ENCODE measurements around the gene CT45A8.
"Not testable (repeated sequence)": the region's sequence is repeated elsewhere in the genome, so short reads cannot be mapped to it uniquely, and the experiment has no call there.

The CT45A8 gene, protein sequence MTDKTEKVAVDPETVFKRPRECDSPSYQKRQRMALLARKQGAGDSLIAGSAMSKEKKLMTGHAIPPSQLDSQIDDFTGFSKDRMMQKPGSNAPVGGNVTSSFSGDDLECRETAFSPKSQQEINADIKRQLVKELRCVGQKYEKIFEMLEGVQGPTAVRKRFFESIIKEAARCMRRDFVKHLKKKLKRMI

DNA sequence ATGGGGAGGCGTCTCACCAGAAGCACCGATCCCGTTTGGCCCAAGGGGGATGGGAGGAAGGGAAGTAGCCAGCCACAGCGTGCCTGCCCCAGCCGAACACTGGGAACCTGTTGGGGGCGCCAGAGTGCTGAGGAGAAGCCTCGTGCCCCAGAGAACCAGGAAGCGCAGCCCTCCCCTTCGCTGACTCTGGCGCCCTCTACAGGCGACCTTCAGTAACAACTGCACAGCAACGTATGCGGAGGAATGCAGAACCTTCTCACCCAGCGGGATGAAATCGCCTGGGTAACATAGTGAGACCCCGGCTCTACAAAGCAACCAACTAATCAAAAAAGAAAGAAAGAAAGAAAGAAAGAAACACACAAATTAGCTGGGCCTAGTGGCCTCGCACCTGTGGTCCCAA lies at the start of gene CT45A8:
Gene CT45A8, minus strand, starts transcription at position 101 of the 400 bp plus-strand sequence. CDS start 3,755 bp downstream, outside the sequence.
- not testable (repeated sequence) for DNase-seq

DNA sequence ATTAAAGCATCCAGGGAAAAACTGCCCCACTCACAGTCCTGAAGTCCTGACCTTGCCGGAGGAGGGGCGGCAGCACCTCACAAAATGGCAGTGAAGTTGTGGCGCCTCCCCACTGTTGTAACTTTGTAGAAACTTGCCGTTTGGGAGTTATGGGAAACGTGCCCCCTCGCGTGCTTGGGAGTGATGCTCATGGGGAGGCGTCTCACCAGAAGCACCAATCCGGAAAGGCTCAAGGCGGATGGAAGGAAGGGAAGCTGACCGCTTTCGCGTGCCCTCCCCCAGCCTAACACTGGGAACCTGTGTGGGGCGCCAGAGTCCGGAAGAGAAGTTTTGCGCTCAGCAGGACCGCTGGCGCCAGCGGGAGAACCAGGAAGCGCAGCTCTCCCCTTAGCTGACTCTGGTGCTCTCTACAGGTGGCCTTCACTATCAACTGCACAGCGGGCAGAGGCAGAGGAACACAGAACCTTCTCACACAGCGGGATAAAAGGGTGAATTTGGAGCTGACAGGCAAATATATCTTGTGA lies 39.0 kb upstream of the CT45A8 start, which contains the start of the genes CT45A10 and SAGE1:
Gene CT45A10, minus strand, starts transcription at position 151 of the 524 bp plus-strand sequence. CDS start 8,100 bp downstream, outside the sequence.
Gene SAGE1, plus strand, starts transcription at position 423 of the 524 bp plus-strand sequence. CDS start 2,527 bp downstream, outside the sequence.
- no peak for DNase-seq

DNA sequence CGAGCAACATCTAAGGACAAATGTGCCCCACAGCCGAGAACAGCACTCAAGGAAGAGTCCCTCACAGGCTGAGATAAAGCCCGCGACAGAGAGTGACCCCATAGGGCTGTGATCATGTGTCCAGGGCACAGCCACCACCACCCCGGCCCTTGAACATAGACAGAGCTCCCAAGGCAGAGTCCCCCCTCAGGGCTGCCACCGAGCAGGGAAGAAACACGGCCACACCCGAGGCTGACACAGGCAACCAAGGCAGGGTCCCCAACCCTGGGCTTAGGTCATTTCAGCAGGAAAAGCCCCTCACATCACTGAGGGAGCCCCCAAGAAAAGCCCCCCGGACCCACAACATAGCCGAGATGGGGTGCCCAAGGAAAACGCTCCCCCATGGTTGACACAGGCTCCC lies 38.4 kb upstream of the CT45A8 start:
- DNase-seq = no peak

DNA sequence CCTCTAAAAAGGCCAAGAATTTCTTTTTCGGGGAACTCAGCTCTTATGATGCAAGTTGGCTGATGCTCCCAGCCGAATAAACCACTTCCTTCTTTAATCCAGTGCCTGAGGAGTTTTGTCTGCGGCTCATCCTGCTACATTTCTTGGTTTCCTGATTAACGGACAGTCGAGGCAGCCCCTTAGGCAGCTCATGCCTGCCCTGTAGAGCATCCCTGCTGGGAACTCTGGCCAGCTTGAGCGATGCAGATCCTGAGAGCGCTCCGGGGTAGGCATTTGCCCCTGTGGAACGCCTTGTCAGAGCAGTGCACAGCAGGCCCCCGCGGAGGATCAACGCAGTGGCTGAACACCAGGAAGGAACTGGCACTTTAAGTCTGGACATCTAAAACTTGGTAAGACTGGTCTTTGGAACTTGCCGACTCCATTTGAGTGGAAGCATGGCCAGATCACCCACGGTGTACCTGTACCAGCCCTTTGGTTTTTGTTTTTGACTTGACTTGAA lies 35.8 kb upstream of the CT45A8 start:
- DNase-seq = no peak

DNA sequence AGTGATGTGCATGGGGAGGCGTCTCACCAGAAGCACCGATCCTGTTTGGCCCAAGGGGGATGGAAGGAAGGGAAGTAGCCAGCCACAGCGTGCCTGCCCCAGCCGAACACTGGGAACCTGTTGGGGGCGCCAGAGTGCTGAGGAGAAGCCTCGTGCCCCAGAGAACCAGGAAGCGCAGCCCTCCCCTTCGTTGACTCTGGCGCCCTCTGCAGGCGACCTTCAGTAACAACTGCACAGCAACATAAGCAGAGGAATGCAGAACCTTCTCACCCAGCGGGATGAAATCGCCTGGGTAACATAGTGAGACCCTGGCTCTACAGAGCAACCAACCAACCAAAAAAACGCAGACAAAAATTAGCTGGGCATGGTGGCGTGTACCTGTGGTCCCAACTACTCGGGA lies 34.6 kb upstream of the CT45A8 start:
- peak; percentile 6 for DNase-seq

DNA sequence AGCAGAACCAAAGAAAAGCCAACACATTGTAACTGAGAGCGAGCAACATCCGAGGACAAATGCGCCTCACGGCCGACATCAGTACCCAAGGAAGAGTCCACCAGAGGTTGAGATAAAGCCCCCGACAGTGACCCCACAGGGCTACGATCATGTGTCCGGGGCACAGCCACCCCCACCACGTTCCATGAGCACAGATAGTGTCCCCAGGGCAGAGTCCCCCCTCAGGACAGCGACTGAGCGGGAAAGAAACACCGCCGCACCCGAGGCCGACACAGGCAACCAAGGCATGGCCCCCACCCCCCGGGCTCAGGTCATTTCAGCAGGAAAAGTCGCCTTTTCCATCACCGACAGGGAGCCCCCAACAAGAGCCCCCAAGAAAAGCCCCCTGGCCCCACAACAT lies 33.9 kb upstream of the CT45A8 start:
- DNase-seq = not testable (repeated sequence)

DNA sequence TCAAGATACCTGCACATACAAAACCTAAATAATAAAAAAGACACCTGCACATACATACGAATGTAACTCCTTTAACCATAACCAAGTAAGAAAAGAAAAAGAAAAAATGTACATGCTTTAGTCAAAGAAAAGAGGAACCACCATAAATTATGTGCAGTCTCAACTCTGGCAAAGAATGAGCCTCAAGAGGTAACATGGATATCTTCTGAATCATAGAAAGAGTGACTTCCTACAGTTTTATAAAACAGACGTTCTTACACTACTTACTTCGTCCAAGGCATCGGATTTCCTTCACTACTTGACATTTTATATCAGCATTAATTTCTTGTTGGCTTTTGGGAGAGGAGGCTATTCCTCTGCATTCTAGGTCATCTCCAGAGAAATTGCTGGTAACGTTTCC lies 28.4 kb upstream of the CT45A8 start:
- not testable (repeated sequence) for DNase-seq

DNA sequence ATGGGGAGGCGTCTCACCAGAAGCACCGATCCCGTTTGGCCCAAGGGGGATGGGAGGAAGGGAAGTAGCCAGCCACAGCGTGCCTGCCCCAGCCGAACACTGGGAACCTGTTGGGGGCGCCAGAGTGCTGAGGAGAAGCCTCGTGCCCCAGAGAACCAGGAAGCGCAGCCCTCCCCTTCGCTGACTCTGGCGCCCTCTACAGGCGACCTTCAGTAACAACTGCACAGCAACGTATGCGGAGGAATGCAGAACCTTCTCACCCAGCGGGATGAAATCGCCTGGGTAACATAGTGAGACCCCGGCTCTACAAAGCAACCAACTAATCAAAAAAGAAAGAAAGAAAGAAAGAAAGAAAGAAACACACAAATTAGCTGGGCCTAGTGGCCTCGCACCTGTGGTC lies 17.4 kb upstream of the CT45A8 start, which contains the start of gene CT45A9:
Gene CT45A9, minus strand, starts transcription at position 101 of the 400 bp plus-strand sequence. CDS start 3,751 bp downstream, outside the sequence.
- DNase-seq = not testable (repeated sequence)

DNA sequence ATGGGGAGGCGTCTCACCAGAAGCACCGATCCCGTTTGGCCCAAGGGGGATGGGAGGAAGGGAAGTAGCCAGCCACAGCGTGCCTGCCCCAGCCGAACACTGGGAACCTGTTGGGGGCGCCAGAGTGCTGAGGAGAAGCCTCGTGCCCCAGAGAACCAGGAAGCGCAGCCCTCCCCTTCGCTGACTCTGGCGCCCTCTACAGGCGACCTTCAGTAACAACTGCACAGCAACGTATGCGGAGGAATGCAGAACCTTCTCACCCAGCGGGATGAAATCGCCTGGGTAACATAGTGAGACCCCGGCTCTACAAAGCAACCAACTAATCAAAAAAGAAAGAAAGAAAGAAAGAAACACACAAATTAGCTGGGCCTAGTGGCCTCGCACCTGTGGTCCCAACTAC lies 17.2 kb downstream of the CT45A8 start, which contains the start of gene CT45A7:
Gene CT45A7, minus strand, starts transcription at position 101 of the 400 bp plus-strand sequence. CDS start 3,747 bp downstream, outside the sequence.
- not testable (repeated sequence) for DNase-seq

DNA sequence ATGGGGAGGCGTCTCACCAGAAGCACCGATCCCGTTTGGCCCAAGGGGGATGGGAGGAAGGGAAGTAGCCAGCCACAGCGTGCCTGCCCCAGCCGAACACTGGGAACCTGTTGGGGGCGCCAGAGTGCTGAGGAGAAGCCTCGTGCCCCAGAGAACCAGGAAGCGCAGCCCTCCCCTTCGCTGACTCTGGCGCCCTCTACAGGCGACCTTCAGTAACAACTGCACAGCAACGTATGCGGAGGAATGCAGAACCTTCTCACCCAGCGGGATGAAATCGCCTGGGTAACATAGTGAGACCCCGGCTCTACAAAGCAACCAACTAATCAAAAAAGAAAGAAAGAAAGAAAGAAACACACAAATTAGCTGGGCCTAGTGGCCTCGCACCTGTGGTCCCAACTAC lies 34.4 kb downstream of the CT45A8 start, which contains the start of gene CT45A2:
Gene CT45A2, minus strand, starts transcription at position 101 of the 400 bp plus-strand sequence. CDS start 3,747 bp downstream, outside the sequence.
- not testable (repeated sequence) for DNase-seq

DNA sequence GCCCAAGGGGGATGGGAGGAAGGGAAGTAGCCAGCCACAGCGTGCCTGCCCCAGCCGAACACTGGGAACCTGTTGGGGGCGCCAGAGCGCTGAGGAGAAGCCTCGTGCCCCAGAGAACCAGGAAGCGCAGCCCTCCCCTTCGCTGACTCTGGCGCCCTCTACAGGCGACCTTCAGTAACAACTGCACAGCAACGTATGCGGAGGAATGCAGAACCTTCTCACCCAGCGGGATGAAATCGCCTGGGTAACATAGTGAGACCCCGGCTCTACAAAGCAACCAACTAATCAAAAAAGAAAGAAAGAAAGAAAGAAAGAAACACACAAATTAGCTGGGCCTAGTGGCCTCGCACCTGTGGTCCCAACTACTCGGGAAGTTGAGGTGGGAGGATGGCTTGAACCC lies 51.7 kb downstream of the CT45A8 start, which contains the start of gene CT45A6:
Gene CT45A6, minus strand, starts transcription at position 101 of the 400 bp plus-strand sequence. CDS start 3,794 bp downstream, outside the sequence.
- not testable (repeated sequence) for DNase-seq

Data from stimulated activated CD4-positive, alpha-beta T cell treated with anti-CD3 and anti-CD28 coated beads, Interleukin-4, amount 100 ng/mL, for 24 hours (primary cell).